ENCODE measurements around the gene RAPGEF4. TPM values are rescaled to one million over a fixed set of nuclear protein-coding genes. Genes with fewer than 3 reads are reported as not detected.

RAPGEF4 gene
- total RNA-seq, 1 experiment from 2014 or later: 1.4 TPM

DNA sequence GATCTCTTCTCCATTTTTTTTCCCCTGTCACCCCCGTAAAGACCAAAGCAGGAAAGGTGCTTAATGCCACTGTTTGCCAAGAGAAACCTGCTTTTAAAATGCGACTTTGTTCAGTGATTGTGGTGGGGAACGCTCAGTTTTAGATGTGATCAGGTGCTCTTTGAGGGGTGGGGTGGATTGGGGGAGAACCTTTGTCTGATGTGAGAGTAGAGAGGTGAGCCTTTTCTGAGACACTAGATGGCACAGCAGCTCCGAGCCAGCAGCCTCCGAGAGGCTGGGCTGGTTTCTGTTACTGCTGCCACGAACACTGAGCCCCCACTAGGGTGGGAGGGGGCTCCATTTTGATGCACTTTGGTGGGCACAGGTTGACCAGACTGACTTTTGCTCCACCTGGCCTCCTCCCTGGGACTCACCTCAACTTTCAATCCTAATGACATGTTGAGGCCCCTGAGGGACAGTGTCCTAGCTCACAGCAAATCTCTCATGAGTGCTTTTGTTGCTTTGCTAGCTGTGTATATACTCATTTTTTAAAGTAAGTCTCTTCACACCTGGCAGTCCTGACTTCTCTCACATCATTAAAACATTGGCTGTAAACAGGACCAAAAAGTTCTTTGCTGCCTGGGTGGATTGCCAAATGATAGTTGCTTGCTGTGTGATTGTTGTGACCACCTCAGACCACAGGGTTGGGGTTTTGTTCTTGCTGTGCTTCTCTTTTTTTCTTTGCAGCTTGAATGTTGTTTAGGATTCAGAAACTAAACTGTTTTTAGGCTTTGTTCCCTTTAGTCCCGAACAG lies 241.8 kb downstream of the RAPGEF4 start:
- TF ChIP-seq, protein P1, sequence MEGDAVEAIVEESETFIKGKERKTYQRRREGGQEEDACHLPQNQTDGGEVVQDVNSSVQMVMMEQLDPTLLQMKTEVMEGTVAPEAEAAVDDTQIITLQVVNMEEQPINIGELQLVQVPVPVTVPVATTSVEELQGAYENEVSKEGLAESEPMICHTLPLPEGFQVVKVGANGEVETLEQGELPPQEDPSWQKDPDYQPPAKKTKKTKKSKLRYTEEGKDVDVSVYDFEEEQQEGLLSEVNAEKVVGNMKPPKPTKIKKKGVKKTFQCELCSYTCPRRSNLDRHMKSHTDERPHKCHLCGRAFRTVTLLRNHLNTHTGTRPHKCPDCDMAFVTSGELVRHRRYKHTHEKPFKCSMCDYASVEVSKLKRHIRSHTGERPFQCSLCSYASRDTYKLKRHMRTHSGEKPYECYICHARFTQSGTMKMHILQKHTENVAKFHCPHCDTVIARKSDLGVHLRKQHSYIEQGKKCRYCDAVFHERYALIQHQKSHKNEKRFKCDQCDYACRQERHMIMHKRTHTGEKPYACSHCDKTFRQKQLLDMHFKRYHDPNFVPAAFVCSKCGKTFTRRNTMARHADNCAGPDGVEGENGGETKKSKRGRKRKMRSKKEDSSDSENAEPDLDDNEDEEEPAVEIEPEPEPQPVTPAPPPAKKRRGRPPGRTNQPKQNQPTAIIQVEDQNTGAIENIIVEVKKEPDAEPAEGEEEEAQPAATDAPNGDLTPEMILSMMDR (conservative IDR thresholded peaks at IDR 0.05): peak; percentile 49
- H3K27me3 ChIP-seq (ENCODE audit: insufficient read depth, low read length): no peaks in the 10 kb centered on the region
- H4K20me1 ChIP-seq (ENCODE audit: control insufficient read depth, insufficient read depth, insufficient read length): no peaks in the 10 kb centered on the region
- no peak overlapping the region for H3K4ac ChIP-seq (ENCODE audit: low read depth, low read length)
- no peak overlapping the region for H2BK5ac ChIP-seq (ENCODE audit: insufficient read length, low read length)
- Mint-ChIP-seq H3K27ac (no peak overlapping the region), H3K27me3 (ENCODE audit: low read depth) (peaks cover 1% of the 10 kb centered on the region; the same call in 1 of the 2 replicates), H3K4me3 (no peak overlapping the region), H3K4me1 (peaks cover 5 to 17% of the 10 kb centered on the region in 2 experiments; a peak in 3 of 4 replicates), H3K9me3 (no peaks in the 10 kb centered on the region), H3K36me3 (ENCODE audit: insufficient read depth in 1 of 3, low read depth in 3 of 3) (no peaks in the 10 kb centered on the region)
- H3K4me2 ChIP-seq (ENCODE audit: insufficient read depth, insufficient read length, low read length): no peak overlapping the region
- H3K18ac ChIP-seq (ENCODE audit: insufficient read length, low read depth, low read length): no peak overlapping the region
- no peak overlapping the region for H2AK5ac ChIP-seq (ENCODE audit: insufficient read length, low read length)
- no peak overlapping the region for H3K9ac ChIP-seq (ENCODE audit: extremely low read depth, insufficient read length, low read length)
- no peak overlapping the region for H2BK15ac ChIP-seq (ENCODE audit: low read depth, low read length)
- no peak overlapping the region for H4K5ac ChIP-seq (ENCODE audit: insufficient read length, low read depth, low read length)
- H3K79me1 ChIP-seq (ENCODE audit: insufficient read depth, low read depth, low read length, poor library complexity, severe bottlenecking): no peaks in the 10 kb centered on the region
- DNase-seq: peak; percentile 43
- no peak overlapping the region for H3K23ac ChIP-seq (ENCODE audit: insufficient read length, low read depth, low read length)
- H2BK12ac ChIP-seq (ENCODE audit: insufficient read length, low read depth, low read length): no peak overlapping the region
- no peaks in the 10 kb centered on the region for H3K4me1 ChIP-seq (ENCODE audit: insufficient read depth, low read length)
- no peak overlapping the region for H2BK20ac ChIP-seq (ENCODE audit: low read depth, low read length, poor library complexity, severe bottlenecking)
- no peak overlapping the region for H4K91ac ChIP-seq (ENCODE audit: insufficient read length, low read depth, low read length)
- no peak overlapping the region for H2AFZ ChIP-seq (ENCODE audit: low read length)
- no peak overlapping the region for H3K56ac ChIP-seq (ENCODE audit: insufficient read length, low read depth, low read length)
- no peak overlapping the region for H4K8ac ChIP-seq (replicated peaks; ENCODE audit: insufficient read length, low read depth, low read length)
- no peak overlapping the region for H3K27ac ChIP-seq (ENCODE audit: insufficient read length, low read depth, low read length)
- H3K23me2 ChIP-seq (ENCODE audit: insufficient read length, low read depth, low read length, poor library complexity, severe bottlenecking): no peaks in the 10 kb centered on the region
- no peak overlapping the region for H2BK120ac ChIP-seq (ENCODE audit: low read depth, low read length, poor library complexity, severe bottlenecking)
- no peaks in the 10 kb centered on the region for H3K79me2 ChIP-seq (ENCODE audit: insufficient read depth, low read length)
- no CpG with 5 or more reads among the region's 7 CpGs for WGBS (ENCODE audit: extremely low coverage, insufficient read length, low lambda C conversion rate)
- H3T11ph ChIP-seq (ENCODE audit: low read length): no peak overlapping the region
- no peaks in the 10 kb centered on the region for H3K9me3 ChIP-seq (ENCODE audit: control insufficient read depth, low read depth, low read length)
- no peak overlapping the region for H3K14ac ChIP-seq (ENCODE audit: insufficient read depth, low read length)
